BLaER1 (cell line): ENCODE results near the gene RBBP8.

ENCODE experiments used
- H3K27ac ChIP-seq: shearing (Covaris generic); formaldehyde crosslinking; 2 replicates; pipeline ENCODE4 v1.8.1; 2022
- H3K27me3 ChIP-seq: shearing (Covaris generic); formaldehyde crosslinking; 2 replicates; pipeline ENCODE4 v1.8.1; 2022
- H3K36me3 ChIP-seq: shearing (Covaris generic); formaldehyde crosslinking; 2 replicates; pipeline ENCODE4 v1.8.1; 2022
- H3K4me1 ChIP-seq: shearing (Covaris generic); formaldehyde crosslinking; 2 replicates; pipeline ENCODE4 v1.8.1; 2022
- H3K4me2 ChIP-seq: shearing (Covaris generic); formaldehyde crosslinking; 2 replicates; pipeline ENCODE4 v1.8.1; 2022
- H3K4me3 ChIP-seq: shearing (Covaris generic); formaldehyde crosslinking; 2 replicates; pipeline ENCODE4 v1.8.1; 2022
- H3K9ac ChIP-seq: shearing (Covaris generic); formaldehyde crosslinking; 2 replicates; pipeline ENCODE4 v1.8.1; 2022
- H3K9me3 ChIP-seq: shearing (Covaris generic); formaldehyde crosslinking; 2 replicates; pipeline ENCODE4 v1.8.1; 2022
- H4K20me1 ChIP-seq: shearing (Covaris generic); formaldehyde crosslinking; 2 replicates; pipeline ENCODE4 v1.8.1; 2022
- Cebpa-rat ChIP-seq: shearing (Covaris generic); IDR thresholded peaks from 2 replicates; pipeline ENCODE4 v1.8.1; 2022

RBBP8 gene

DNA sequence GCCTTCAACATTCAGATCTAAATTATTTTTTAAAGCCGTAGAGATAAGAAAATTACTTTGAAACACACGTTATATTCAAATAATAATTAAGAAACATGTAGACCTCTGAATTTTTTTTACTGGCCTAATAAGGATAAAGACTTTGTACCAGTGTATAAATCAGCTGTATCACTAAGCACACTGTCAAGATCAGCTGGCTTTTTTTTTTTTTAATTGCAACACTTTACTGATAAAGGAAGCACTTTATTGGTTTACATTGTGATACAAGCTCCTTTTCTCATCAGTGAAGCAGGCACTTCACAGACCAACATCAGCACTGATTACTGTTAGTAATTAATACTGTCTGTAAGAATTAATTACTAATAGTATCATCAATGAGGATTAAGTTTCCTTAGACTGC, 88.5 kb downstream of the RBBP8 start:
- Histone ChIP-seq H4K20me1 (no peaks in the 10 kb centered on the region), H3K36me3 (peaks cover 80% of the 10 kb centered on the region), H3K27ac (no peak overlapping the region), H3K4me2 (no peak overlapping the region), H3K4me3 (no peak overlapping the region), H3K9ac (no peak overlapping the region), H3K9me3 (no peaks in the 10 kb centered on the region), H3K27me3 (no peaks in the 10 kb centered on the region), H3K4me1 (no peaks in the 10 kb centered on the region)
- TF ChIP-seq Cebpa-rat, result no peak

GRCh38 chr18:23032030-23032582, 99.0 kb downstream of the RBBP8 start:
- Histone ChIP-seq H3K27me3 (no peaks in the 10 kb centered on the region), H3K9me3 (no peaks in the 10 kb centered on the region), H4K20me1 (no peaks in the 10 kb centered on the region), H3K9ac (no peak overlapping the region), H3K4me1 (no peaks in the 10 kb centered on the region), H3K4me2 (no peak overlapping the region), H3K36me3 (peaks cover 22% of the 10 kb centered on the region), H3K27ac (no peak overlapping the region), H3K4me3 (no peak overlapping the region)
- TF ChIP-seq Cebpa-rat, result no peak

DNA sequence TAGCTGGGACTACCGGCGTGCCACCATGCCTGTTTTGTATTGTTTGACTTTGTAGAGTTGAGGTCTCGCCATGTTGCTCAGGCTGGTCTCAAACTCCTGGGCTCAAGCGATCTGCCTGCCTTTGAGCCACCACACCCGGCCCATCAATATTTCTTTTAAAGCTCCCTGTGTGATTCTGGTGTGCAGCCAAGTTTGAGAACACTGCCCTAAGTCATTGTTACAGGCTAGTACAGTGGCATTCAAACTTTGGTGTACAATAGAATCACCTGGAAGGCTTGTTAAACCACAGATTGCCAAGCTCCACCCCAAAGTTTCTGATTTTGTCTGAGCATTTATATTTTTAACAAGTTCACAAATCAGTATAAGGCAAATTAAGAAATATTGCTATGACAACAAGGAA, 99.9 kb downstream of the RBBP8 start:
- Histone ChIP-seq H3K27me3 (no peaks in the 10 kb centered on the region), H3K27ac (no peak overlapping the region), H3K4me2 (no peak overlapping the region), H3K4me3 (no peak overlapping the region), H3K4me1 (no peaks in the 10 kb centered on the region), H3K9me3 (no peaks in the 10 kb centered on the region), H3K9ac (no peak overlapping the region), H4K20me1 (no peaks in the 10 kb centered on the region), H3K36me3 (peaks cover 13% of the 10 kb centered on the region)
- no peak for TF ChIP-seq Cebpa-rat

DNA sequence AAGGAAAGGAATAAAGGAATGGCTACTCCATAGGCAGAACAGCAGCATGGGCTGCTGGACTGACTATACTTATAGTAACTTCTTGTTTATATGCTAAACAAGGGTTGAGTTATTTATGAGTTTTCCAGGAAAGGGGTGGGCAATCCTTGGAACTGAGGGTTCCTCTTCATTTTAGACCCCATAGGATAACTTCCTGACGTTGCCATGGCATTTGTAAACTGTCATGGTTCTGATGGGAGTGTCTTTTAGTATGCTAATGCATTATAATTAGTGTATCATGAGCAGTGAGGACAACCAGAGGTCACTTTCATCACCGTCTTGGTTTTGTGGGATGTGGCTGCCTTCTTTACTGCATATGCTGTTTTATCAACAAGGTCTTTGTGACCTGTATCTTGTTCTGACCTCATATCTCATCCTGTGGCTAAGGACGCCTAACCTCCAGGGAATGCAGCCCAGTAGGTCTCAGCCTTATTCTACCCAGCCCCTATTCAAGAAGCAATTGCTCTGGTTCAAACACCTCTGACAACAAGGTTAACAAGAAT, 103.6 kb downstream of the RBBP8 start:
- H3K27ac ChIP-seq, result no peak overlapping the region
- TF ChIP-seq Cebpa-rat, result no peak
- no peaks in the 10 kb centered on the region for H3K27me3 ChIP-seq
- no peaks in the 10 kb centered on the region for H3K36me3 ChIP-seq
- no peak overlapping the region for H3K4me2 ChIP-seq
- H3K4me1 ChIP-seq, result no peaks in the 10 kb centered on the region
- H3K9me3 ChIP-seq, result no peaks in the 10 kb centered on the region
- H3K4me3 ChIP-seq, result no peak overlapping the region
- H4K20me1 ChIP-seq, result no peaks in the 10 kb centered on the region
- H3K9ac ChIP-seq, result no peak overlapping the region

- Histone ChIP-seq H4K20me1 (no peaks in the 10 kb centered on the region), H3K4me2 (no peak overlapping the region), H3K27me3 (no peaks in the 10 kb centered on the region), H3K9ac (no peak overlapping the region), H3K36me3 (no peaks in the 10 kb centered on the region), H3K4me3 (no peak overlapping the region), H3K27ac (no peak overlapping the region), H3K9me3 (no peaks in the 10 kb centered on the region), H3K4me1 (no peaks in the 10 kb centered on the region)
- no peak for TF ChIP-seq Cebpa-rat
Measured at GRCh38 chr18:23037646-23038045, 104.5 kb downstream of the RBBP8 start.

DNA sequence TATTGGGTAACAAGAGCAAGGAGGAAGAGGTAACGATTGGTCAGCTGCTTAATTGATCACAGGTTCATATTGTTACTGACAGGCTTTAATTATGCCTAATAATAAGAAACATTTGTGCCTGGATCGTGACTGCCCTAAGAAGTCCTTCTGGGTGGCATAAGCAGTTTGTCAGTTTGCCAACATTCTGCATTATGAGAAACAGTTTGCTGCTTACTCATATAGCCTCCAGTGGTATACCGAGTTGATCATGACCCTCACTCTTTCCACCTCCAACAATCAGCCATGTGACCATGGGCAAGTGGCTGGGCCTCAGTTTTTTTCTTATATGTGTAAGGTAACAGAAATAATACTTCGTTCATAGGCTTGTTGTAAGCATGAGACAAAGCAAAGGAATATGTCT, 105.6 kb downstream of the RBBP8 start:
- no peak overlapping the region for H3K4me3 ChIP-seq
- H3K36me3 ChIP-seq, result no peaks in the 10 kb centered on the region
- no peaks in the 10 kb centered on the region for H4K20me1 ChIP-seq
- H3K4me2 ChIP-seq, result no peak overlapping the region
- H3K9ac ChIP-seq, result no peak overlapping the region
- no peaks in the 10 kb centered on the region for H3K9me3 ChIP-seq
- no peak overlapping the region for H3K27ac ChIP-seq
- no peaks in the 10 kb centered on the region for H3K27me3 ChIP-seq
- H3K4me1 ChIP-seq, result no peaks in the 10 kb centered on the region
- TF ChIP-seq Cebpa-rat, result no peak

DNA sequence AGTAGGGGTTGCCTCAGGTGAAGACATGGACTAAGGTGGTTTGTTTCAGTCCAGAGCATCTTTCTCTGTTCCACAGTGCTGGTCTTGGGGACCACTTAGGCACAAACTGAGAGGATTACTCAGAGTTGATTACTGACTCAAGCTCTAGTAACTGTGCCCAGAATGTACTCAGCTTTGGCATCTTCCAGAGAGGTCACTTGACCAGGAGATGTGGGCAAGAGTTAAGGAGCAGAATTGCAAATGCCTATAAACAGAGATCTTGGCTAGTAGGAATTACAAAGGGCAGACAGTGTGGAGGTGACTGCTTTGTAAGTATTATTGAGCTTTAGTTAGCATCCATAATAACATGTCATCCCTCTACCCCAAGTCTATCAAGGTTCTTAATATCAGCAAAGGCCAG, 109.0 kb downstream of the RBBP8 start:
- H4K20me1 ChIP-seq, result no peaks in the 10 kb centered on the region
- no peaks in the 10 kb centered on the region for H3K9me3 ChIP-seq
- no peaks in the 10 kb centered on the region for H3K27me3 ChIP-seq
- H3K4me2 ChIP-seq, result no peak overlapping the region
- no peak overlapping the region for H3K9ac ChIP-seq
- TF ChIP-seq Cebpa-rat, result no peak
- H3K4me1 ChIP-seq, result no peaks in the 10 kb centered on the region
- no peak overlapping the region for H3K4me3 ChIP-seq
- H3K36me3 ChIP-seq, result no peaks in the 10 kb centered on the region
- no peak overlapping the region for H3K27ac ChIP-seq

GRCh38 chr18:23043803-23044376, 110.8 kb downstream of the RBBP8 start:
- no peaks in the 10 kb centered on the region for H3K4me1 ChIP-seq
- H4K20me1 ChIP-seq, result no peaks in the 10 kb centered on the region
- no peaks in the 10 kb centered on the region for H3K9me3 ChIP-seq
- H3K27ac ChIP-seq, result no peak overlapping the region
- H3K9ac ChIP-seq, result no peak overlapping the region
- H3K4me2 ChIP-seq, result no peak overlapping the region
- H3K4me3 ChIP-seq, result no peak overlapping the region
- no peaks in the 10 kb centered on the region for H3K27me3 ChIP-seq
- H3K36me3 ChIP-seq, result no peaks in the 10 kb centered on the region
- no peak for TF ChIP-seq Cebpa-rat

DNA sequence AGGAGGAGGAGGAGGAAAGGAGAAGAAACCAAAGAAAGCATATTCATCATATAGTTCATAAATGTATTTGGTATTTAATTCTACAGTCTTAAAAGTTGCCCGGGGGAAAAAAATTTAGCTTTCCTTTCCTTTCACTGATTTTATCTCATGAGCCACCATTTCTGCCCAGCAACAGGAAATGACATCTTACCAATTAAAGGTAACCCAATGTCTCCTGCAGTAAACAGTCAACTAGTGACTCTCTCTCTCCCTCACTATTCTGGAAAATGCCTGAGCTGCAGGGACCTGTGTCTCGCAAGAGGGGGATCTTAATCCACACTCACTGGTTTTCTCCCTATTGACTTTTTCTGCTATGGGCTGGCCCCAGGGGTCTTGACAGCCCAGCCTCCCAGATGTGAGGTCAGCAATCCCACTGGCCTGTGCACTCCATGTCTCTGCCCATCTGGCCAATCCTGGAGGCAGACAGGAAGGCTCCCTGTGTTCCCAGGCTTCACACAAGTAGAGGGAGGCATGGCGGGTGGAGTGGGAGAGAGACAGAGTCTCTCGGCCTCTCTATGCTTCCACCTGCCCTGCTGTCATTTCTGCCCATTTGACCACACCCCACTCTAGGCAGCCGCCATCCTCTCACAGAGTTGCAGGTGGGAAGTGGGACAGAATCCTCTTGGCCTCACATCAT, 116.7 kb downstream of the RBBP8 start:
- Histone ChIP-seq H3K9me3 (no peaks in the 10 kb centered on the region), H3K4me1 (no peaks in the 10 kb centered on the region), H3K27ac (no peak overlapping the region), H3K4me2 (no peak overlapping the region), H3K4me3 (no peak overlapping the region), H4K20me1 (no peaks in the 10 kb centered on the region), H3K36me3 (no peaks in the 10 kb centered on the region), H3K27me3 (no peaks in the 10 kb centered on the region), H3K9ac (no peak overlapping the region)
- TF ChIP-seq Cebpa-rat, result no peak

- H3K27ac ChIP-seq, result no peak overlapping the region
- no peak overlapping the region for H3K9ac ChIP-seq
- TF ChIP-seq Cebpa-rat, result no peak
- H3K4me1 ChIP-seq, result no peaks in the 10 kb centered on the region
- H3K36me3 ChIP-seq, result no peaks in the 10 kb centered on the region
- no peaks in the 10 kb centered on the region for H4K20me1 ChIP-seq
- H3K27me3 ChIP-seq, result no peaks in the 10 kb centered on the region
- H3K4me3 ChIP-seq, result no peak overlapping the region
- H3K9me3 ChIP-seq, result no peaks in the 10 kb centered on the region
- H3K4me2 ChIP-seq, result no peak overlapping the region
Measured at GRCh38 chr18:23053776-23054457, 120.8 kb downstream of the RBBP8 start.
